ENCODE results near the gene CERS5.
"Not testable (repeated sequence)": the region's sequence is repeated elsewhere in the genome, so short reads cannot be mapped to it uniquely, and the experiment has no call there.

Gene CERS5

GRCh38 chr12:50088577-50089335 is 78.4 kb downstream of the CERS5 start:
- Histone ChIP-seq H3K4me3 (ENCODE audit: low read length) (no peak overlapping the region), H3K36me3 (ENCODE audit: control insufficient read depth, insufficient read depth, low read length) (peaks cover 24% of the 10 kb centered on the region), H3K27ac (ENCODE audit: low read depth, low read length) (no peak overlapping the region), H3K4me1 (ENCODE audit: control insufficient read depth, insufficient read depth, low read length) (no peaks in the 10 kb centered on the region), H3K9ac (ENCODE audit: low read length) (no peak overlapping the region), H3K27me3 (ENCODE audit: control insufficient read depth, insufficient read depth, low read length) (no peaks in the 10 kb centered on the region)

GRCh38 chr12:50087995-50088394 is 79.2 kb downstream of the CERS5 start:
- H3K9ac ChIP-seq (ENCODE audit: low read length): no peak overlapping the region
- no peaks in the 10 kb centered on the region for H3K4me1 ChIP-seq (ENCODE audit: control insufficient read depth, insufficient read depth, low read length)
- no peaks in the 10 kb centered on the region for H3K27me3 ChIP-seq (ENCODE audit: control insufficient read depth, insufficient read depth, low read length)
- peaks cover 20% of the 10 kb centered on the region for H3K36me3 ChIP-seq (ENCODE audit: control insufficient read depth, insufficient read depth, low read length)
- no peak overlapping the region for H3K27ac ChIP-seq (ENCODE audit: low read depth, low read length)
- H3K4me3 ChIP-seq (ENCODE audit: low read length): no peak overlapping the region

GRCh38 chr12:50087151-50087550 is 80.0 kb downstream of the CERS5 start:
- Histone ChIP-seq H3K4me1 (ENCODE audit: control insufficient read depth, insufficient read depth, low read length) (no peaks in the 10 kb centered on the region), H3K9ac (ENCODE audit: low read length) (no peak overlapping the region), H3K4me3 (ENCODE audit: low read length) (no peak overlapping the region), H3K36me3 (ENCODE audit: control insufficient read depth, insufficient read depth, low read length) (peaks cover 20% of the 10 kb centered on the region), H3K27ac (ENCODE audit: low read depth, low read length) (no peak overlapping the region), H3K27me3 (ENCODE audit: control insufficient read depth, insufficient read depth, low read length) (no peaks in the 10 kb centered on the region)

GRCh38 chr12:50086148-50086547 is 81.0 kb downstream of the CERS5 start:
- peak overlapping the region; percentile 93 for H3K27ac ChIP-seq (ENCODE audit: low read depth, low read length)
- no peak overlapping the region for H3K4me3 ChIP-seq (ENCODE audit: low read length)
- no peaks in the 10 kb centered on the region for H3K27me3 ChIP-seq (ENCODE audit: control insufficient read depth, insufficient read depth, low read length)
- H3K9ac ChIP-seq (ENCODE audit: low read length): no peak overlapping the region
- no peaks in the 10 kb centered on the region for H3K4me1 ChIP-seq (ENCODE audit: control insufficient read depth, insufficient read depth, low read length)
- peaks cover 17% of the 10 kb centered on the region for H3K36me3 ChIP-seq (ENCODE audit: control insufficient read depth, insufficient read depth, low read length)

- H3K27ac ChIP-seq (ENCODE audit: low read depth, low read length): peak overlapping the region; percentile 93
- no peaks in the 10 kb centered on the region for H3K4me1 ChIP-seq (ENCODE audit: control insufficient read depth, insufficient read depth, low read length)
- no peak overlapping the region for H3K9ac ChIP-seq (ENCODE audit: low read length)
- peak overlapping the region; percentile 65 for H3K4me3 ChIP-seq (ENCODE audit: low read length)
- H3K36me3 ChIP-seq (ENCODE audit: control insufficient read depth, insufficient read depth, low read length): peaks cover 14% of the 10 kb centered on the region
- no peaks in the 10 kb centered on the region for H3K27me3 ChIP-seq (ENCODE audit: control insufficient read depth, insufficient read depth, low read length)
Observed at GRCh38 chr12:50085615-50086072, 81.5 kb downstream of the CERS5 start.

GRCh38 chr12:50084775-50085614 is 82.2 kb downstream of the CERS5 start, which contains the start of gene SMARCD1:
SMARCD1 (plus strand) TSS chr12:50085342; CDS start chr12:50085370, 28 bp downstream.
- Histone ChIP-seq H3K4me1 (ENCODE audit: control insufficient read depth, insufficient read depth, low read length) (no peaks in the 10 kb centered on the region), H3K27me3 (ENCODE audit: control insufficient read depth, insufficient read depth, low read length) (no peaks in the 10 kb centered on the region), H3K36me3 (ENCODE audit: control insufficient read depth, insufficient read depth, low read length) (peaks cover 9% of the 10 kb centered on the region), H3K4me3 (ENCODE audit: low read length) (peak within 1 kb of the TSS; percentile 65), H3K9ac (ENCODE audit: low read length) (peak within 1 kb of the TSS; percentile 45), H3K27ac (ENCODE audit: low read depth, low read length) (peak within 1 kb of the TSS; percentile 93)

- peak overlapping the region; percentile 57 for H3K4me3 ChIP-seq (ENCODE audit: low read length)
- H3K9ac ChIP-seq (ENCODE audit: low read length): peak overlapping the region; percentile 45
- not testable (repeated sequence) for H3K36me3 ChIP-seq (ENCODE audit: control insufficient read depth, insufficient read depth, low read length); H3K27me3 ChIP-seq (ENCODE audit: control insufficient read depth, insufficient read depth, low read length); H3K4me1 ChIP-seq (ENCODE audit: control insufficient read depth, insufficient read depth, low read length)
- peak overlapping the region; percentile 93 for H3K27ac ChIP-seq (ENCODE audit: low read depth, low read length)
Observed at GRCh38 chr12:50084409-50084774, 82.8 kb downstream of the CERS5 start.

GRCh38 chr12:50083301-50083700 is 83.9 kb downstream of the CERS5 start:
- Histone ChIP-seq H3K36me3 (ENCODE audit: control insufficient read depth, insufficient read depth, low read length) (peaks cover 6% of the 10 kb centered on the region), H3K4me1 (ENCODE audit: control insufficient read depth, insufficient read depth, low read length) (no peaks in the 10 kb centered on the region), H3K4me3 (ENCODE audit: low read length) (no peak overlapping the region), H3K27me3 (ENCODE audit: control insufficient read depth, insufficient read depth, low read length) (no peaks in the 10 kb centered on the region), H3K27ac (ENCODE audit: low read depth, low read length) (no peak overlapping the region), H3K9ac (ENCODE audit: low read length) (no peak overlapping the region)

GRCh38 chr12:50082644-50083043 is 84.5 kb downstream of the CERS5 start:
- Histone ChIP-seq H3K4me1 (ENCODE audit: control insufficient read depth, insufficient read depth, low read length) (no peaks in the 10 kb centered on the region), H3K4me3 (ENCODE audit: low read length) (no peak overlapping the region), H3K9ac (ENCODE audit: low read length) (no peak overlapping the region), H3K27ac (ENCODE audit: low read depth, low read length) (no peak overlapping the region), H3K27me3 (ENCODE audit: control insufficient read depth, insufficient read depth, low read length) (no peaks in the 10 kb centered on the region), H3K36me3 (ENCODE audit: control insufficient read depth, insufficient read depth, low read length) (peaks cover 6% of the 10 kb centered on the region)

GRCh38 chr12:50081096-50081808 is 85.9 kb downstream of the CERS5 start:
- Histone ChIP-seq H3K4me1 (ENCODE audit: control insufficient read depth, insufficient read depth, low read length) (no peaks in the 10 kb centered on the region), H3K4me3 (ENCODE audit: low read length) (no peak overlapping the region), H3K27ac (ENCODE audit: low read depth, low read length) (no peak overlapping the region), H3K27me3 (ENCODE audit: control insufficient read depth, insufficient read depth, low read length) (no peaks in the 10 kb centered on the region), H3K36me3 (ENCODE audit: control insufficient read depth, insufficient read depth, low read length) (no peaks in the 10 kb centered on the region), H3K9ac (ENCODE audit: low read length) (no peak overlapping the region)

- Histone ChIP-seq H3K9ac (ENCODE audit: low read length) (no peak overlapping the region), H3K36me3 (ENCODE audit: control insufficient read depth, insufficient read depth, low read length) (no peaks in the 10 kb centered on the region), H3K4me3 (ENCODE audit: low read length) (no peak overlapping the region), H3K27me3 (ENCODE audit: control insufficient read depth, insufficient read depth, low read length) (no peaks in the 10 kb centered on the region), H3K4me1 (ENCODE audit: control insufficient read depth, insufficient read depth, low read length) (no peaks in the 10 kb centered on the region), H3K27ac (ENCODE audit: low read depth, low read length) (no peak overlapping the region)
Observed at GRCh38 chr12:50079771-50080170, 87.4 kb downstream of the CERS5 start.

Measured in rectal smooth muscle tissue (tissue), 1 donor.